ENCODE measurements around the gene PIGM. TPM values are rescaled to one million over a fixed set of nuclear protein-coding genes. Genes with fewer than 3 reads are reported as not detected.

Gene PIGM
- 1 to 10 TPM; 3.2 to 8.2 (median 4.9) TPM for total RNA-seq

DNA sequence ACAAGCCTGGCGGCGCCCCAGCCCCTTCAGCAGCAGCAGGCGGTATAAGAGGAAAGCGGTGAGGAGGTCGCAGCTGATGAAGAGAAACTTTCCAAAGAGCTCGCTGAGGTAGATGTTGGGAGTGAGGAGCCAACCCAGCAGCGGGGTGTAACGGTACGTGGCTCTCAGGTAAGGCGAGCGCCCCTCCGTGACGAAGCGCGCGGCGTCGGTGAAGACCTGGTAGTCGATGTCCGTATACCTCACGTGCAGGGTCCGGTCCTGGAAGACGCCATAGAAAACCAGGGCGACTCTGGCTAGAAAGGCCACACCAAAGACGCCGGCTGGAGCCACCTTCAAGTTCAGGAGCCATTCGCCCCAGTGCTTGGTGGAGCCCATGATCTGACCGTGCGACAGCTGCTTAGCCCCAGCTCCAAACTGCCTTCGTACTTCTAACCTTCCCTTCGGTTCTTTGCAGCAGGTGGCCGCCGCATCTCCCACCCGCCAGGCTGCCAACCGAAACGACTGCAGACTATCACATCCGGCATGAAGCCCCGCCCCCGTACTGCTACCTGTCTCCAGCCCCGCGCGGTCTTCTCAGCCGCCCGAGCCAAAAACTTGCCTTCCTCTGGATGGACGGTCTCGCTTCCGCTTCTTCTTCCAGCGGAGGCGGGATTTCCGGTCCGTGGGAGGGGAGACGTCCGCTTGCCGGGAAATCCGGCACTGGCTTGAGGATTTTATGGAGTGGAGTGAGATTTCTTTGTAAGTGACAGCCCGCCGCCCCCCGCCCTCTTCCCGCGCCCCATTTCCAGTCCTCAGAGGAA is at the start of gene PIGM:
Gene PIGM, minus strand, starts transcription at position 626 of the 800 bp plus-strand sequence. Its CDS starts 251 bp downstream, at position 375.
- no peaks in the 10 kb centered on the region for H3K36me3 ChIP-seq
- H3K4me3 ChIP-seq = peak within 1 kb of the TSS; percentile 62 to 83 (median 68)
- peak; percentile 97 for DNase-seq
- in situ Hi-C loops (cut with MboI; ENCODE audit: low pct_ligation_motif_present in 1 of 4, low pct_unique_long_range_greater_than_20kb in 1 of 4, low sequenced_read_pairs in 3 of 4) = no loop called here
- peaks cover 6 to 21% (median 16%) of the 10 kb centered on the region in 4 donors for H3K4me1 ChIP-seq
- intact Hi-C loops (cut with DNase I; ENCODE audit: low total_unique reads) = no loop called here
- no peaks in the 10 kb centered on the region for H3K27me3 ChIP-seq
- whole genome bisulfite sequencing, 2 donors (ENCODE audit: low coverage in 1 of 2) = 1% methylated on average over 60 of the region's 60 CpGs; no CpG with 5 or more reads in 1 of the 2 donors
- TF ChIP-seq POLR2AphosphoS5 (IDR thresholded peaks at IDR 0.05) = peak; percentile 47 to 84 (median 64)
- TF ChIP-seq, protein P1, sequence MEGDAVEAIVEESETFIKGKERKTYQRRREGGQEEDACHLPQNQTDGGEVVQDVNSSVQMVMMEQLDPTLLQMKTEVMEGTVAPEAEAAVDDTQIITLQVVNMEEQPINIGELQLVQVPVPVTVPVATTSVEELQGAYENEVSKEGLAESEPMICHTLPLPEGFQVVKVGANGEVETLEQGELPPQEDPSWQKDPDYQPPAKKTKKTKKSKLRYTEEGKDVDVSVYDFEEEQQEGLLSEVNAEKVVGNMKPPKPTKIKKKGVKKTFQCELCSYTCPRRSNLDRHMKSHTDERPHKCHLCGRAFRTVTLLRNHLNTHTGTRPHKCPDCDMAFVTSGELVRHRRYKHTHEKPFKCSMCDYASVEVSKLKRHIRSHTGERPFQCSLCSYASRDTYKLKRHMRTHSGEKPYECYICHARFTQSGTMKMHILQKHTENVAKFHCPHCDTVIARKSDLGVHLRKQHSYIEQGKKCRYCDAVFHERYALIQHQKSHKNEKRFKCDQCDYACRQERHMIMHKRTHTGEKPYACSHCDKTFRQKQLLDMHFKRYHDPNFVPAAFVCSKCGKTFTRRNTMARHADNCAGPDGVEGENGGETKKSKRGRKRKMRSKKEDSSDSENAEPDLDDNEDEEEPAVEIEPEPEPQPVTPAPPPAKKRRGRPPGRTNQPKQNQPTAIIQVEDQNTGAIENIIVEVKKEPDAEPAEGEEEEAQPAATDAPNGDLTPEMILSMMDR (IDR thresholded peaks at IDR 0.05) = no peak
- TF ChIP-seq POLR2A (IDR thresholded peaks at IDR 0.05) = peak; percentile 57
- no peaks in the 10 kb centered on the region for H3K9me3 ChIP-seq
- peak within 1 kb of the TSS; percentile 81 to 87 (median 82) for H3K27ac ChIP-seq

DNA sequence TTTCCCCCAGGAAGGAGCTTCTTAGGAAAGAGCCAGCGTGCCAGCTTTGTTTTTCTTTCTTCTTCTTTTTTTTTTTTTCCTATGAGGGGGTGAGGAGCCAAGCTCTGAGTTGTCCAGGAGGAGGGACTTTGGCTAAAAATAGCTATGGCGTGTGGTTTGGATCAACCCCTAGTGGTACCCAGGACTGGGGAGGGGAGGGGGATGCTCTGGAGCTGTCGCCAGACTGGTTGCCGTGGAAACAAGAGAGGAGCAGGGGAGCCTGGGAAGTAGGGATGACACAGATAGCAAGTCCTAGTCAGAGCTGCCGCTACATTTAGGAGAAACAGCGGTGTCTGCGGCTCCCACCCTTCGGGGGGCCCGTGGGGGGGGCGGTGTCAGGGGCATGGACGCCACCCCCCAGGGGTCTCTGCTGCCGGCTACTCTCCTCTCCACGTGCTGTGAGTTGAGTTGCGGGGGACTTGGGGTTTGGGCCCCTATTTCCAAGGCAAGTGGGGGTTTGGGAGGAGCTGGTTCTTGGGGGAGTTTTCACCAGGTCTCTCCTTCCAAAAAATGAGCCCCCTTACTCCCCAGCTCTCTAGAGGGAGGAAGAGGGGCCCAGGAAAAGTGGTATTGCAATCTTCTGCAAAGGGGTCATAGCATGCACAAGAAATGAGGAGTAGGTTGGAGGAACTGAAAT is 49.6 kb upstream of the PIGM start, which contains the start of gene KCNJ9:
Gene KCNJ9, plus strand, starts transcription at position 278 of the 676 bp plus-strand sequence. CDS start 2,493 bp downstream, outside the sequence.
- H3K36me3 ChIP-seq = no peaks in the 10 kb centered on the region
- H3K4me3 ChIP-seq = no peak within 1 kb of the TSS
- no peak within 1 kb of the TSS for H3K27ac ChIP-seq
- WGBS, 2 donors (ENCODE audit: low coverage in 1 of 2) = 17 to 31% methylated on average over 1 to 13 of the region's 14 CpGs
- in situ Hi-C loops (cut with MboI; ENCODE audit: low pct_ligation_motif_present in 1 of 4, low pct_unique_long_range_greater_than_20kb in 1 of 4, low sequenced_read_pairs in 3 of 4) (no loop called here), intact Hi-C loops (cut with DNase I; ENCODE audit: low total_unique reads) (loop anchor here (5.0 kb wide), 1 partner anchor 554 kb away; no protein-coding TSS in a partner anchor)
- no peaks in the 10 kb centered on the region for H3K9me3 ChIP-seq
- H3K27me3 ChIP-seq = peaks cover 58% of the 10 kb centered on the region
- TF ChIP-seq, protein P1 (IDR thresholded peaks at IDR 0.05) = no peak
- TF ChIP-seq POLR2AphosphoS5 (IDR thresholded peaks at IDR 0.05) (no peak), POLR2A (IDR thresholded peaks at IDR 0.05) (no peak), EP300 (IDR thresholded peaks at IDR 0.05; ENCODE audit: low read depth) (no peak)
- H3K4me1 ChIP-seq = peaks cover 0 to 13% (median 8%) of the 10 kb centered on the region in 4 donors
- DNase-seq = no peak

GRCh38 chr1:160080381-160081100 is 48.8 kb upstream of the PIGM start:
- H3K4me1 ChIP-seq = peaks cover 0 to 13% (median 8%) of the 10 kb centered on the region in 4 donors
- H3K4me3 ChIP-seq = no peak overlapping the region
- intact Hi-C loops (cut with DNase I; ENCODE audit: low total_unique reads) (loop anchor here (5.0 kb wide), 1 partner anchor 553 kb away; no protein-coding TSS in a partner anchor), in situ Hi-C loops (cut with MboI; ENCODE audit: low pct_ligation_motif_present in 1 of 4, low pct_unique_long_range_greater_than_20kb in 1 of 4, low sequenced_read_pairs in 3 of 4) (no loop called here)
- H3K9me3 ChIP-seq = no peaks in the 10 kb centered on the region
- 31 to 38% methylated on average over 3 to 6 of the region's 6 CpGs for WGBS, 2 donors (ENCODE audit: low coverage in 1 of 2)
- no peak for DNase-seq
- H3K27me3 ChIP-seq = peaks cover 63% of the 10 kb centered on the region
- H3K27ac ChIP-seq = no peak overlapping the region
- H3K36me3 ChIP-seq = no peaks in the 10 kb centered on the region
- TF ChIP-seq, protein P1 (IDR thresholded peaks at IDR 0.05) = no peak
- TF ChIP-seq POLR2AphosphoS5 (IDR thresholded peaks at IDR 0.05) (no peak), EP300 (IDR thresholded peaks at IDR 0.05; ENCODE audit: low read depth) (no peak), POLR2A (IDR thresholded peaks at IDR 0.05) (no peak)

Data from transverse colon (tissue), 4 donors.